NCI-H128 (cell line): ENCODE measurements around the gene BCAM.
A peak's percentile ranks its signal among the peaks of the same experiment; 100 is the strongest.
"Not testable (repeated sequence)": the region's sequence is repeated elsewhere in the genome, so short reads cannot be mapped to it uniquely, and the experiment has no call there.

Experiments
- DNase-seq: peaks from one replicate; lab custom pipeline; 2025; ENCODE audit not compliant: unreplicated experiment; lab: John Stamatoyannopoulos, UW

Gene BCAM

GRCh38 chr19:44808463-44809371, at the start of gene BCAM:
TSS of gene BCAM (plus strand) at chr19:44809103. CDS start at chr19:44809125, 22 bp downstream.
- DNase-seq: no peak

- DNase-seq: no peak
Observed at GRCh38 chr19:44762038-44762437, 46.9 kb upstream of the BCAM start.

GRCh38 chr19:44765033-44765948, 43.6 kb upstream of the BCAM start:
- no peak for DNase-seq

- DNase-seq: no peak
Observed at GRCh38 chr19:44765949-44766335, 43.0 kb upstream of the BCAM start.

- no peak for DNase-seq
Observed at GRCh38 chr19:44767295-44768180, 41.4 kb upstream of the BCAM start.

GRCh38 chr19:44770550-44771257, 38.2 kb upstream of the BCAM start:
- DNase-seq: peak; percentile 68

GRCh38 chr19:44772144-44772543, 36.8 kb upstream of the BCAM start:
- not testable (repeated sequence) for DNase-seq

GRCh38 chr19:44772959-44773358, 35.9 kb upstream of the BCAM start:
- DNase-seq: no peak

- DNase-seq: no peak
Observed at GRCh38 chr19:44775676-44776240, 33.1 kb upstream of the BCAM start.

GRCh38 chr19:44776402-44777096, 32.4 kb upstream of the BCAM start:
- no peak for DNase-seq

- peak; percentile 33 for DNase-seq
Observed at GRCh38 chr19:44777715-44778347, 31.1 kb upstream of the BCAM start, which contains the start of gene CBLC. TSS of gene CBLC (plus strand) at chr19:44777890. CDS start at chr19:44777932, 42 bp downstream.

- DNase-seq: no peak
Observed at GRCh38 chr19:44779150-44779549, 29.8 kb upstream of the BCAM start.

GRCh38 chr19:44781694-44782093, 27.2 kb upstream of the BCAM start:
- not testable (repeated sequence) for DNase-seq

- no peak for DNase-seq
Observed at GRCh38 chr19:44782729-44783128, 26.2 kb upstream of the BCAM start.

GRCh38 chr19:44783545-44783944, 25.4 kb upstream of the BCAM start:
- no peak for DNase-seq

GRCh38 chr19:44785271-44785670, 23.6 kb upstream of the BCAM start:
- no peak for DNase-seq

GRCh38 chr19:44785993-44786392, 22.9 kb upstream of the BCAM start:
- no peak for DNase-seq

GRCh38 chr19:44788971-44789370, 19.9 kb upstream of the BCAM start:
- no peak for DNase-seq
